ENCODE results near the gene TOGARAM2. TPM values are rescaled to one million over a fixed set of nuclear protein-coding genes. Genes with fewer than 3 reads are reported as not detected.

The TOGARAM2 gene
- total RNA-seq, 2 donors from 2014 or later, result 0.86 to 4.2 TPM

GRCh38 chr2:29096969-29097368 lies 115.9 kb downstream of the TOGARAM2 start:
- Histone ChIP-seq H3K27me3 (ENCODE audit: control insufficient read depth, insufficient read depth, low read length, poor library complexity, severe bottlenecking) (no peaks in the 10 kb centered on the region), H3K4me3 (ENCODE audit: low read length) (no peak overlapping the region), H3K4me1 (ENCODE audit: control insufficient read depth, insufficient read depth, low read length) (no peaks in the 10 kb centered on the region), H3K9ac (ENCODE audit: extremely low read depth, low read length, poor library complexity, severe bottlenecking) (no peak overlapping the region), H3K27ac (ENCODE audit: low read depth, low read length) (no peak overlapping the region), H3K36me3 (ENCODE audit: control insufficient read depth, insufficient read depth, low read length) (no peaks in the 10 kb centered on the region), H3K9me3 (ENCODE audit: control insufficient read depth, low read length) (peaks cover 15% of the 10 kb centered on the region)
- 92 to 93% methylated on average over 5 to 8 of the region's 8 CpGs for WGBS, 2 experiments (ENCODE audit: insufficient coverage in 1 of 2, insufficient read length in 1 of 2)
- no peak overlapping the region for H3K27ac Mint-ChIP-seq
- H3K27me3 Mint-ChIP-seq (ENCODE audit: insufficient read depth), result peaks cover 2% of the 10 kb centered on the region
- no peak for TF ChIP-seq CTCF (conservative IDR thresholded peaks at IDR 0.05)
- peaks cover 14% of the 10 kb centered on the region for H3K9me3 Mint-ChIP-seq
- no peak overlapping the region for H3K4me3 Mint-ChIP-seq
- DNase-seq, result no peak
- H3K36me3 Mint-ChIP-seq (ENCODE audit: low read depth), result no peaks in the 10 kb centered on the region
- peaks cover 2% of the 10 kb centered on the region for H3K4me1 Mint-ChIP-seq

- H3K36me3 Mint-ChIP-seq (ENCODE audit: low read depth), result no peaks in the 10 kb centered on the region
- H3K27ac Mint-ChIP-seq, result no peak overlapping the region
Measured at GRCh38 chr2:29097569-29097968, 116.5 kb downstream of the TOGARAM2 start.

GRCh38 chr2:29100564-29100963 lies 119.5 kb downstream of the TOGARAM2 start:
- H3K27ac ChIP-seq (ENCODE audit: low read depth, low read length), result no peak overlapping the region
- H3K9me3 ChIP-seq (ENCODE audit: control insufficient read depth, low read length), result peaks cover 15% of the 10 kb centered on the region
- no peak overlapping the region for H3K27ac Mint-ChIP-seq
- H3K9me3 Mint-ChIP-seq, result peaks cover 11% of the 10 kb centered on the region
- H3K4me1 ChIP-seq (ENCODE audit: control insufficient read depth, insufficient read depth, low read length), result peaks cover 2% of the 10 kb centered on the region
- no peaks in the 10 kb centered on the region for H3K27me3 ChIP-seq (ENCODE audit: control insufficient read depth, insufficient read depth, low read length, poor library complexity, severe bottlenecking)
- no peaks in the 10 kb centered on the region for H3K36me3 ChIP-seq (ENCODE audit: control insufficient read depth, insufficient read depth, low read length)
- H3K4me3 ChIP-seq (ENCODE audit: low read length), result peak overlapping the region; percentile 42
- no peak for DNase-seq
- peaks cover 2% of the 10 kb centered on the region for H3K27me3 Mint-ChIP-seq (ENCODE audit: insufficient read depth)
- peaks cover 6% of the 10 kb centered on the region for H3K4me1 Mint-ChIP-seq
- no peak for TF ChIP-seq CTCF (conservative IDR thresholded peaks at IDR 0.05)
- H3K9ac ChIP-seq (ENCODE audit: extremely low read depth, low read length, poor library complexity, severe bottlenecking), result no peak overlapping the region
- WGBS, 2 experiments (ENCODE audit: insufficient coverage in 1 of 2, insufficient read length in 1 of 2), result 98 to 100% methylated on average over 1 of the region's 1 CpG
- no peak overlapping the region for H3K4me3 Mint-ChIP-seq
- H3K36me3 Mint-ChIP-seq (ENCODE audit: low read depth), result no peaks in the 10 kb centered on the region

More at GRCh38 chr2:29097569-29097968, 116.5 kb downstream of the TOGARAM2 start:
- H3K27me3 ChIP-seq (ENCODE audit: control insufficient read depth, insufficient read depth, low read length, poor library complexity, severe bottlenecking), result no peaks in the 10 kb centered on the region
- no peaks in the 10 kb centered on the region for H3K4me1 ChIP-seq (ENCODE audit: control insufficient read depth, insufficient read depth, low read length)
- H3K9ac ChIP-seq (ENCODE audit: extremely low read depth, low read length, poor library complexity, severe bottlenecking), result no peak overlapping the region
- Mint-ChIP-seq H3K4me1 (peaks cover 2% of the 10 kb centered on the region), H3K27me3 (ENCODE audit: insufficient read depth) (peaks cover 2% of the 10 kb centered on the region), H3K4me3 (no peak overlapping the region), H3K9me3 (peaks cover 14% of the 10 kb centered on the region)
- no peak overlapping the region for H3K4me3 ChIP-seq (ENCODE audit: low read length)
- no peak overlapping the region for H3K27ac ChIP-seq (ENCODE audit: low read depth, low read length)
- H3K36me3 ChIP-seq (ENCODE audit: control insufficient read depth, insufficient read depth, low read length), result no peaks in the 10 kb centered on the region
- peaks cover 15% of the 10 kb centered on the region for H3K9me3 ChIP-seq (ENCODE audit: control insufficient read depth, low read length)
- 87 to 90% methylated on average over 6 of the region's 6 CpGs for WGBS, 2 experiments (ENCODE audit: insufficient coverage in 1 of 2, insufficient read length in 1 of 2)
- TF ChIP-seq CTCF (conservative IDR thresholded peaks at IDR 0.05), result no peak
- no peak for DNase-seq

Other genes with a start within 250 kb of the TOGARAM2 start
- 100 to 1,000 TPM; 175 to 201 TPM for gene PPP1CB, start 229.5 kb upstream of the TOGARAM2 start, total RNA-seq
- 1 to 10 TPM in 1 of 2 donors, under 1 TPM in 1; 0.91 to 1.6 TPM for gene SPDYA, start 170.5 kb upstream of the TOGARAM2 start, total RNA-seq
- gene TRMT61B, start 111.0 kb upstream of the TOGARAM2 start, total RNA-seq, result 10 to 100 TPM; 19.9 to 22.4 TPM
- gene WDR43, start 86.6 kb upstream of the TOGARAM2 start, total RNA-seq, result 10 to 100 TPM; 64.3 to 77.7 TPM
- gene PCARE, start 93.2 kb downstream of the TOGARAM2 start, total RNA-seq, result under 1 TPM in 1 of 2 donors, not detected in 1; 0.09 TPM
- 10 to 100 TPM in 1 of 2 donors, 1 to 10 TPM in 1; 8.0 to 10.9 TPM for gene CLIP4, start 134.1 kb downstream of the TOGARAM2 start, total RNA-seq

All from endodermal cell (in vitro differentiated cells).